Measurements from ENCODE around the gene FAM8A1.
"Not testable (repeated sequence)": the region's sequence is repeated elsewhere in the genome, so short reads cannot be mapped to it uniquely, and the experiment has no call there.

FAM8A1 gene, protein sequence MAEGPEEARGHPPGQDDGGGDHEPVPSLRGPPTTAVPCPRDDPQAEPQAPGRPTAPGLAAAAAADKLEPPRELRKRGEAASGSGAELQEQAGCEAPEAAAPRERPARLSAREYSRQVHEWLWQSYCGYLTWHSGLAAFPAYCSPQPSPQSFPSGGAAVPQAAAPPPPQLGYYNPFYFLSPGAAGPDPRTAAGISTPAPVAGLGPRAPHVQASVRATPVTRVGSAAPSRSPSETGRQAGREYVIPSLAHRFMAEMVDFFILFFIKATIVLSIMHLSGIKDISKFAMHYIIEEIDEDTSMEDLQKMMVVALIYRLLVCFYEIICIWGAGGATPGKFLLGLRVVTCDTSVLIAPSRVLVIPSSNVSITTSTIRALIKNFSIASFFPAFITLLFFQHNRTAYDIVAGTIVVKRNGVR

DNA sequence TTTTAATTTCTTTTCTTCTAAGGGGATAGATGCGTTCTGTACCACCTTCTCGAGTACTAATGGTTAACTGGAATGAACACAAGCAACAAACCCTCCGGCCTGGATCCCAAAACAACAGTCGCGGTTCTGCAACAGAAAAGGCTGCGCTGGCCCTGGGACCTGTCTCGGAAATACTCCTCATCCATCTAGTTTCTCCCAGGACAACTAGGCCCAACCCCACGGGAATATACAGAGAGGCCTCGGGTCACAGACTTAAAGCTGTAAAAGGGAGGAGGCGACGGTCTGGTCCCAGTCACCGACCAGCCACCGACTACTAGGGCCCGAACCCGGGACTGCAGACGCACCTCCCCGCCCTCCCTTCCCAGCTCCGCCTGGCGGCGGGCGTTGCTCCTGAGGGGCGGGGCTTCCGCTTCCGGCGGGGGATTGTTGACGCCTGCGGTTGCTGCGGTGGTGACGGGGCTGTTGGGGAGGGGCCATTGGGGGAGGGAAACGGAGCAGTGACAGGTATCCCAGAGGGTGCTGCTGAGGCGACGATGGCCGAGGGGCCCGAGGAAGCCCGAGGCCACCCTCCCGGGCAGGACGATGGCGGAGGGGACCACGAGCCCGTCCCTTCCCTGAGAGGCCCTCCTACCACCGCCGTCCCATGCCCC is at the start of gene FAM8A1:
Gene FAM8A1, plus strand, starts transcription at position 426 of the 650 bp plus-strand sequence. Its CDS starts 108 bp downstream, at position 534.
- peak; percentile 96 for DNase-seq

DNA sequence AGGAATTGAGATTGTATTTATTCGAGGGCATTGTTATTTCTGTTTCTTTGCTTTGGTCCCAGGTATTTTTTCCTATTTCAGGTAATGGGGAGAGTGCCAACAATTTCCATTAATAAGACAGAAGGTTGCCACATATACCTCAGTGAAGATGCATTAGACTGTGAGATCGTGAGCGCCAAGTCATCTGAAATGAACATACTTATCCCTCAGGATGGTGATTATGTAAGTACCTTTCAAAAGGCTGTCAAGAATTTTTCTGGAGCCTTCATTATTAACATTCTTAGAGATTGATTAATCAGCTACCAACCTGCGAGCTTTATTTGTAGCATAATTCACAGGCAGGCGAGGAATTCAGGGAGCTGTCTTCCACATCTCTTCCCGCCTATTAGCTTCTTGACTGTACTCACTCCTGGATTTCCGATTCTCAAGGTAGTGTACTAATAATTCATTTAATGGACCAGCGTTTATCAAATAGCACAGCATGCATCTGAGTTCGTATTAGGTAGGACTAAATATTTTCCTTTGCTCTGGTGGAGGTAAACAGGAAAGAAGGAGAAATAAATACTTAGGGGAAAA is 48.6 kb upstream of the FAM8A1 start:
- DNase-seq: no peak

DNA sequence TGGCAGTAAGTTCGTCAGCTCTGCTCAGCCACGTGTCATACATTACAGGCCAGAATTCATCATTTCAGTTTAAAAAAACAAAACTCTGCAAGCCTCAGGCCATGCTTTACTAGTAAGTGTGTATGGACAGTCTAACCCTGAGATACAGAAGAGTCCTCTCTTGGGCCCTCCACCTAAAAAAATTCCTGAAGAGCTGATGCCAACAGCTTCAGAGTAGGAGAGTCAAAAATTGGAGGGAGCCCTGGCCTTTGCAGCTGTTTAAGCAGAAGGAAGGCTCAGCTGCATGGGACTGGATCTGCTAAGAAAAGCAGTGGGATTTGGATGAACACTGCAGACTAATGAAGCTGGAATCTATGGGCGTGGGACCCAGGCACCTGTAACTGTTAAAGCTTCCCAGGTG is 47.2 kb upstream of the FAM8A1 start:
- DNase-seq: no peak

DNA sequence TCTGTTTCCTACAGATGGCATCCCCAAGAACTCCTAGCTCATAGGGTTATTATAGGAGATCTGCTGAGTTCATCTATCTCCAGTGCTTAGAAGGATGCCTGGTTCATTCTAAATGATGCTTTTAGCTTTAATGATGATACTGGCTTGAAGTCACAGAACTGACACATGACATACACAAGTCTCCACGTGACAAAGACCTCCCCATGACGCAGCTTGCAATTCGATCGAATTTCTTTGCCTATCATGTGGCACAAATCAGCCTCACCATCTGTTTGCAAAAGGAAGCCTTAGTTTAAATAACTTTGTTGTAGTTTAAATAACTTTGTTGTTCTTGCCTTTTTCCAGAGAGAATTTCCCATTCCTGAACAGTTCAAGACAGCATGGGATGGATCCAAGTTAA is 44.1 kb upstream of the FAM8A1 start:
- DNase-seq: no peak

DNA sequence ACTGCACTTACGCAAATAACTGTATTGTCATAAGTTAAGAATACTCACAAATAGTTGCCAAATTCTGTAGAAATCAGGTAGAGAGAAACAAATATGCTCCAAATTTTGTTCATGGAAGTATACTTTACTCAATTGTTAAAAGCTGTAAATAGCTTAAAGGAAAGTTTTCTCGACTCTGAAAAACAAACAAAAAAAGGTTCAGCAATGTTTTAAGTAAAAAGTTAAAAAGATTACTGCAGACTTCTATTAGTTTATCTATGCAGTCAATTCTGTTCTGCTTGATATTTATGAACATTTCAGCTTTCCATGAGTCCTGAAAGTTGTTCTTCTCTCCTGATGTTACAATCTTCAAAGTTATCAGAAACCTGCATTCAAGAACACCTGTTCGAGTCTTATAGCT is 37.5 kb upstream of the FAM8A1 start:
- no peak for DNase-seq

DNA sequence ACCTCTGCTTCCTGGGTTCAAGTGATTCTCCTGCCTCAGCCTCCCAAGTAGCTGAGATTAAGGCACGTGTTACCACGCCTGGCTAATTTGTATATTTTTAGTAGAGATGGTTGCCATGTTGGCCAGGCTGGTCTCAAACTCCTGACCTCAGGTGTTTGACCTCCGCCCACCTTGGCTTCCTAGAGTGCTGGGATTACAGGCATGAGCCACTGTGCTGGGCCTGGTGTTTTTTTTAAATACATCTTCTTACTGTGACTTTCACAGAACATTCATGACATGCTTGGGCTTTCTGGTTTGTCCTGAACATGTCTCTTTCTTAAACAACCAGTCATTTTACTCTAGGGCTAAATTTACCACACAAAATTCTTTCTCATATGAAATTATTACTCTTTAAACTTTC is 34.7 kb upstream of the FAM8A1 start:
- no peak for DNase-seq

DNA sequence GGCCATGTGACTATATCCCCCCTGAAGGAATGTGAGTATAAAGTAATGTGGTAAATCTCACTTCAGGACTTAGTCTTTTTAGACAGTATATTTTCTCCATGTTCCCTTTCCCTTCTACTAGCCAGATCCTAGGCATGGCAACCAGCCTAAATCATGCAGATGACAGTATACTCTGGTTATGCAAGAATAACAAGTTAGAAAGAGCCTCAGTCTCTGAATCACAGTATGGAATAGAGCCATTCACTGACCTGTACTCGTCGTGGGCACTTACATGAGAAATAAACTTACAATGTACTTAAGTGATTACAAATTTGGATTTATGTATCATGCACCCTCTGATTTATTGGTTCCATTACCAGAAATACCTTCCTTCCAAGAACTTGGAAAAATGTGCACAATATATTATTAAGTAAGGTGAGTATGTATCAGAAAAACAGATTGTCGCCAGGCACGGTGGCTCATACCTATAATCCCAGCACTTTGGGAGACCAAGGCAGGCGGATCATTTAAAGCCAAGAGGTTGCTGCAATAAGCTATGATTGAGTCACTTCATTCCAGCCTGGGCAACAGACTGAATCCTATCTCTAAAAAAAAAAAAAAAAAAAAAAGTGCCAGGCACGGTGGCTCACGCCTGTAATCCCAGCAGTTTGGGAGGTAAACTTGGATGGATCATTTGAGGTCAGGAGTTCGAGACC is 25.1 kb upstream of the FAM8A1 start:
- no peak for DNase-seq

DNA sequence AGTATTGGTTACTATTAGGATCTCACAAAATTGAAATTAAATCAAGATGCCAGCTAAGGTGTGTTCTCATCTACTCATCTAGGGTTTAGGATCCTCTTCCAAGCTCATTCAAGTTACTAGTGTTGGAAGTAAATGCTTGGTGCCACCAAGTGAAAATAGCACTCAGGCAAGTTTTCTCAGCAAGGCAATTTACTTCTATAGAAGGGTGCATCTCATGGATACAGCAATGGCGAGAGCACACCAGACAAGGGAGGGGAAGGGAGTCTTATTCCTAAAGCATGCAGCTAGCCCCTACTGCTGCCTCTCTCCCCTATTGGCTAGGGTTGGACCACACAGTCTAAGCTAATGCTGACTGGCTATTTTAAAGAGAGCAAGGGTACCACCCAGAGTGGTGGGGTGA is 23.0 kb upstream of the FAM8A1 start:
- DNase-seq: no peak

DNA sequence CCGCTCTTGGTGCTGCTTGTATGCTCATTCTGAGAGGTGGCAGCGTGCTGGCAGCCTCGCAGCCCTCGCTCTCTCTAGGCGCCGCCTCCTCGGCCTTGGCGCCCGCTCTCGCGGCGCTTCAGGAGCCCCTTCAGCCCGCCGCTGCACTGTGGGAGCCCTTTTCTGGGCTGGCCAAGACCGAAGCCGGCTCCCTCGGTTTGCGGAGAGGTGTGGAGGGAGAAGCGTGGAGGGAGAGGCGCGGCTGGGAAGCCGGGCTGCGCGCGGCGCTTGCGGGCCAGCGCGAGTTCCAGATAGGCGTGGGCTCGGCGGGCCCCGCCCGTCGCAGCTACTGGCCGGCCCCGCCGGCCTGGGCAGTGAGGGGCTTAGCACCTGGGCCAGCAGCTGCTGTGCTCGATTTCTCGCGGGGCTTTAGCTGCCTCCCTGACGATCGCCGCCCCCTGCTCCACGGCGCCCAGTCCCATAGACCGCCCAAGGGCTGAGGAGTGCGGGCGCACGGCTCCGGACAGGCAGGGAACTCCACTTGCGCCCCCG is 19.5 kb upstream of the FAM8A1 start:
- DNase-seq: peak; percentile 61

DNA sequence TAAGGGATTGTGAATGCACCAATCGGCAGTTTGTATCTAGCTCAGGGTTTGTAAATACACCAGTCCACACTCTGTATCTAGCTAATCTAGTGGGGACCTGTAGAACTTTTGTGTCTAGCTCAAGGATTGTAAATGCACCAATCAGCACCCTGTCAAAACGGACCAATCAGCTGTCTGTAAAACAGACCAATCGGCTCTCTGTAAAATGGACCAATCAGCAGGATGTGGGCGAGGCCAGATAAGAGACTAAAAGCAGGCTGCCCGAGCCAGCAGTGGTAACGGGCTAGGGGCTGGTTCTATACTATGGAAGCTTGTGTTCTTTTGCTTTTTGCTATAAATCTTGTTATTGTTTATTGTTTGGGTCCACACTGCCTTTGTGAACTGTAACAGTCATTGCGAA is 18.8 kb upstream of the FAM8A1 start:
- not testable (repeated sequence) for DNase-seq

DNA sequence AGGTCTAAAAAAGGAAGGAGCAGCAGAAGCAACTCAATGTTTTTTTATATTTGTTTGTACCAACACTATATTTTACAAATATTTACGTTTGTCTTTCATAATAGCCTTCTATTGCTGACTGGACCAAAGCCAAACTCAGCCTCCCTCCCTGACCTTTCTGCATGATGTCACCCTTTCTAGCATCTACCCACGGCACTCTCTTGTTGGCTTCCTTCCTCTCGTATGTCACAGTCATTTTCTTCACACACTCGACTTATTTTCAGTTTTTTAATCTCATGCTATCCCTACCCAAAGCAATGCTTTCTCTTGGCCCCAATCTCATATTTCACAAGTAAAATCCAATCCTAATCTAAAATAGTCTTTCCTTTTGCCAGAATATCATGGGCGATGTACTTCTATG is 16.3 kb upstream of the FAM8A1 start:
- no peak for DNase-seq

DNA sequence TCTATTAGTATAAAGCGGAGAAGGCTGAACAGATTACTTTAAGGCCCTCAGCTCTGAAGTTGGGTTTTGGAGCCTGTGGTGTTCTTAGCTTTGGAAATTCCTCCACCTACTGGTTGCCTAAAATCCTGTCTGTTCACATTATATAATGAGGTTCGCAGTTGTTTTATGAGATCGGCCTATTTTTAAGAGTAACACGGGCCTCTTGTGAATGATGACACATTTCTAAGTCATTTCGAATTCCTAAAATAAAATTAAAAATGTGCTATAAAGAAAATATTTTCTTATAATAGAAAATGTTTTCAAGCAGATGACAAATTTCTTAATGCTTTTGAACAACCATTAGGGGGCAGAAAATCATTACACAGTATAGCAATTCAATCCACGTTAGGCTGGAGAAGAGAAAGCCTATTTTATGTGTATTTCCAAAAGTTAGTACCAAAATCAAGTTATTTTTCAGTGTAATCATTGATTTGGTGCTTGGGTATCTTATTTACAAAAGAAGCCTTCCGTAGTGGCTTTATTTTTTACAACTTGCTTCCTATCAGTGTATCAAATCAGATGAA is 15.8 kb upstream of the FAM8A1 start:
- peak; percentile 85 for DNase-seq

DNA sequence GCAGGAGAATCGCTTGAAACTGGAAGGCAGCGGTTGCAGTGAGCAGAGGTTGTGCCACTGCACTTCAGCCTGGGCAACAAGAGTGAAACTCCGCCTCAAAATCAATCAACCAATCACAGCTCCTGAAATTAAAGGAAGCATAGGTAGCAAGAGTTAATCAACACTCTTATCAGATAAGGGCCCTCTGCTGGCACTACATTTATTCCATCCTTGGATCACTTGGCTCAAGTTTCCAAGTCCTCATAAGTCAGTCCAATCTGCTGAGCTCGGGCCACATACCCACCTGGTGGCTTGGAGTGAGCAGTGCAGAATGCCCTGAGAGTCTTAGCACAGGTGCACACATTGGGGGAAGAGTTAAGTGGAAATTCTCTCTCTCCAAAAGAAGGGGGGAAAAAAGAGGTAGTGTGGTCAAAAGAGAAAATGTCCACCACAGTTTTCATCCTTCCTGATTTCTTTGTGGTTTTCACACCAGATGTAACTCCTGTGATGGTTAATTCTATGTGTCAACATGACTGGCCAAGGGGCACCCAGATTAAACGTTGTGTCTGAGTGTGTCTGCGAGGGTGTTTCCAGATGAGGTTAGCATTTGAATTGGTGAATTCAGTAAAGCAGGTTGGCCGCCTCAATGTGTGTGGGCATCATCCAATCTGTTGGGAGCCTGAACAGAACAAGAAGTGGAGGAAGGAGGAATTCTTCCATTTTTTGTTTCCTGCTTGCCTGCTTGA is 14.2 kb upstream of the FAM8A1 start:
- DNase-seq: peak; percentile 44

DNA sequence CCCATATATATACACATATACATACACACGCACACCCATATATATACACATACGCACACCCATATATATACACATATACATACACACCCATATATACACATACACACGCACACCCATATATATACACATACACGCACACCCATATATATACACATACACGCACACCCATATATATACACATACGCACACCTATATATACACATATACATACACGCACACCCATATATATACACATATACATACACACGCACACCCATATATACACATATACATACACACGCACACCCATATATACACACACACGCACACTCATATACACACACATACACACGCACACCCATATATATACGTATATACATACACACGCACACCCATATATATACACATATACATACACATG is 13.5 kb upstream of the FAM8A1 start:
- DNase-seq: not testable (repeated sequence)

DNA sequence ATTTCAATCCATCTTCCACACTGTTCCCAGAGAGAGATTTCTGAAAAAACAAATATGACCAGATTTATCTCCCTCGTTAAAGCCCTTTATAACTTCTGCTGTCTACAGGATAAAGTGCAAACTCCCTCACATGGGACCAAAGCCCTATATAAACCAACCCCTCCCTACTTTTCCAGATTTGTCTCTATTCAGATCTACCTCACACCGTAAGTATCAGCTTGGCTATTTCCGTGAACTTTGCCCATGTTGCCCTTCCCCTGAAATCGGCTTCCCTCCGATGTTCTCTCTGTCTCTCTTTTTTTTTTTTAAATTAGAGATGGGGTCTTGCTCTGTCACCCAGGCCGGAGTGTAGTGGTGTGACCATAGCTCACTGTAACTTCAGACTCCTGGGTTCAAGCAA is 12.1 kb upstream of the FAM8A1 start:
- DNase-seq: no peak

DNA sequence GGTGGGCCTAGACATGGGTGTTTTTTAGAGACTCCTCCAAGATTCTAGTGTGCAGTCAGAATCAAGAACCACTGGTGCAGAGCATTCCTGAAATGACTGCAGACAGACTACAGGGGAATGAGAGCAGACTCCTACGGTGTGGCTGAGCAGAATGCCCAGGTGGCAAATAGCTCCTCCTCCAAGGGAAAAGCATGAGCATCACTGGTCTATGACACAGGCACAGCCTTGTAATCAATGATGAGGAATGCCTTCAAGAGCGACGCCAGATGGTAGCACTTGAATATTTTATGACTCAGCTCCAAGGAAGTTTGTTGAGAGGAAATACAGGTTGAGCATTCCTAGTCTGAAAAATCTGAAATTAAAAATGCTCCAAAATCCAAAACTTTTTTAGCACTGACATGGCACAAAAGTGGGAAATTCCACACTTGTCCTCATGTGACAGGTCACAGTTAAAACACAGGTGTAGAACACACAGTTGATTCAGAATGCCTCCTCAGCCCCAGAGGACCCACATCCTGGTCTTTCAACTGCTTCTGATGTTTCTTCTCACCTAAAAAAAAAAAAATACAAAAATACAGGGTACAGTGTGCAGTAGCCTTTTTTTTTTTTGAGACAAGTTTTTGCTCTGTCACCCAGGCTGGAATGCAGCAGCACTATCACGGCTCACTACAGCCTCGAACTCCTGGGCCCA is 10.6 kb upstream of the FAM8A1 start:
- DNase-seq: no peak

DNA sequence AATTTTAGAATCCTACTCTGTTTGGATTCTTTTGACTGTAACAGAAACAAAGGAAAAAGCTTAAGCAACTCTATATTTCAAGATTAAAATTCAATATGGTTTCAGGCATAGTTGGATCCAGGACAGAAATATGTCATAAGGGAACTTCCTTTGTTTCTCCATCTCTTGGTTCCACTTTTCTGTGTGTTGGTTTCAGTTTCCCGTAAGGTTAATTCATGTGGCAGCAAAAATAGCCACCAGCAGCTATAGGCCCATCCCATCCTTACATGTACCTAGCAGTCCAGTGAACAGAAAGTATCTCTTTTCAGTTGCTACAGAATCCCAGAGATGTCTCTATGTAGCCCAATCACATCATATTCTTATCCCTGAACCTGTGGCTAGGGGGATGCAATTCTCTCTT is 8.8 kb upstream of the FAM8A1 start:
- DNase-seq: no peak

DNA sequence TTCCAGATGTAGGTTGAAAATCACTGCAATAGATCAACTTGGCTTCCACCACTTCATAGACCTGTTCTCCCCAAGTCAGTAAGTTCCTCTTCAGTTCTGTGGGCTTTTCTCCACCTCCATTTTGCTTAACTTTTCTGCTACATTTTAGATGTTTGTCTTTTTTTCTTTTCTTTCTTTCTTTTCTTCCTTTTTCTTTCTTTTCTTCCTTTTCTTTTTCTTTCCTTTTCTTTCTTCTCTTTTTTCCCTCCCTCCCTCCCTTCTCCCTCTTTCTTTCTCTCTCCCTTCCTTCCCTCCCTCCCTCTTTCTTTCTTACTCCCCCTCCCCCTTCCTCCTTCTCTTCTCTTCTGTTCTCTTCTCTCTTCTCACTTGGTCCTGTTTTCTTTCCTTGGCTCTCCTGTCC is 6.9 kb upstream of the FAM8A1 start:
- no peak for DNase-seq

DNA sequence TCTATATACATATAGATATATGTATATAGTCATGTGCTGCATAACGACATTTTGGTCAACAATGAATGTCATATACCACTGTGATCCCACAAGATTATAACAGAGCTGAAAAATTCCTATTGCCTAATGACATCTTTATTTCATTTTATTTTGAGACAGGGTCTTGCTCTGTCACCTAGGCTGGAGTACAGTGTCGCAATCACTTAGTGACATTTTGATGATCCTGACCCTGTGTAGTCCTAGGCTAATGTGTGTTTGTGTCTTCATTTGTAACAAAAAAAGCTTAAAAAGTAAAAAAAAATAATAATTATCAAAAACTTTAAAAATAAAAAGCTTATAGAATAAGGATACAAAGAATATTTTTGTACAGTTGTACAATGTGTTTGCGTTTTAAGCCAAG is 4.0 kb upstream of the FAM8A1 start:
- DNase-seq: no peak

DNA sequence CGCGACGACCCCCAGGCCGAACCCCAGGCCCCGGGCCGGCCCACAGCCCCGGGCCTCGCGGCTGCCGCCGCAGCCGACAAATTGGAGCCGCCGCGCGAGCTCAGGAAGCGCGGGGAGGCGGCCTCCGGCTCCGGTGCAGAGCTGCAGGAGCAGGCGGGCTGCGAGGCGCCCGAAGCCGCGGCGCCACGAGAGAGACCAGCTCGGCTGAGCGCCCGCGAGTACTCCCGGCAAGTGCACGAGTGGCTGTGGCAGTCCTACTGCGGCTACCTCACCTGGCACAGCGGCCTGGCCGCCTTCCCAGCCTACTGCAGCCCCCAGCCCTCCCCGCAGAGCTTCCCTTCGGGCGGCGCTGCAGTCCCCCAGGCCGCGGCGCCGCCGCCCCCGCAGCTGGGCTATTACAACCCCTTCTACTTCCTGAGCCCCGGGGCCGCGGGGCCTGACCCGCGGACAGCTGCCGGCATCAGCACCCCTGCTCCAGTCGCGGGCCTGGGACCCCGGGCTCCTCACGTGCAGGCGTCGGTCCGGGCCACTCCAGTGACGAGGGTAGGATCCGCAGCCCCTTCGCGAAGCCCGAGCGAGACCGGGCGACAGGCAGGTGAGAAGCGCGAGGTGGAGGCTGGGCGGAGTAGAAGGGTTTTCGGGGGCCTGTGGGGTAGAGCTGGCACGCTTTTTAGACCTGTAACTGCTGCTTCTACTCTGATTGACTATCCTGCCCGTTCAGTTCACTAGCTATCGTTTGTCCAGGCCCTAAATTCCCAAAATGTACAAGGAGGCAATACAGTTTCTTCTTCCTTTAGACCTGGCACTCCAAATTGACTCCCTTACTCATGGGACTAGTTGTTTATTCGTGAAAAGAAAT is 654 bp downstream of the FAM8A1 start:
- DNase-seq: peak; percentile 48

DNA sequence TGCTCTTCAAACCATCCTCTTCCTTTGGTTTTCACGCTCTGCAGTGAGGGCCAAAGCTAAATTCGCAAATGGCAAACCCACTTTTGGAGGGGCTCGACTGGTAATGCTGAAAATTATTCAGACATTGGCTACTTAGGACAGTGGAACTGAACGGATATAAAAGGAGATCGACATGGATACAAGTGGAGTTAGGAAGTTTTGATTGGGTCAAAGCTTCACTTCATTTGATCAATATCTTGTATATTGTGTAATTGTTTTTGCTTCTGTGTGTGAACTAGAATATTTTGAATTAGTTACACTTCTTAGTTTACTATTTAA is 1.2 kb downstream of the FAM8A1 start:
- peak; percentile 28 for DNase-seq
